Prostate gland (tissue), 2 donors: ENCODE measurements around the gene TRAPPC11. TPM values are rescaled to one million over a fixed set of nuclear protein-coding genes. Genes with fewer than 3 reads are reported as not detected.

Experiments
- DNase-seq: peaks from one replicate; pipeline ENCODE4 v3.0.0-alpha.2; 2019; ENCODE audit warnings: low spot score
- H3K27ac ChIP-seq, 2 donors: fragments of 200-600 bp; sonication (generic); 2 replicates each; pipeline ENCODE4 v1.5.1; 2017 to 2019
- H3K27me3 ChIP-seq: fragments of 200-600 bp; sonication (generic); replicated peaks from 2 replicates; pipeline ENCODE4 v1.5.1; 2019; ENCODE audit not compliant: insufficient read depth
- H3K36me3 ChIP-seq, 2 donors: fragments of 200-600 bp; sonication (generic); 1 replicate in 1 of 2; 2 replicates in 1 of 2; pipeline versions ENCODE4 v1.5.1 to v1.8.1; 2017 to 2019
- H3K4me1 ChIP-seq: fragments of 200-600 bp; sonication (generic); replicated peaks from 2 replicates; pipeline ENCODE4 v1.5.1; 2019
- H3K4me3 ChIP-seq, 2 donors: fragments of 200-600 bp; sonication (generic); 2 replicates each; pipeline ENCODE4 v1.5.1; 2017 to 2019
- H3K9me3 ChIP-seq: fragments of 200-600 bp; sonication (generic); 2 replicates; pipeline ENCODE4 v1.5.1; 2017
- CTCF ChIP-seq, 4 experiments: fragments of 200-600 bp in 2 of 4; fragments of 450-650 bp in 2 of 4; sonication (generic) in 2 of 4; IDR thresholded peaks; 1 replicate in 3 of 4; 2 replicates in 1 of 4; pipeline ENCODE4 v1.5.1; 2016 to 2019; ENCODE audit warnings: antibody characterized with exemption in 4 of 4, mild to moderate bottlenecking in 2 of 4, moderate library complexity in 2 of 4
- POLR2A ChIP-seq: fragments of 450-650 bp; IDR thresholded peaks from one replicate; pipeline ENCODE4 v1.6.1; 2016; ENCODE audit warnings: antibody characterized with exemption, mild to moderate bottlenecking
- POLR2AphosphoS5 ChIP-seq: sonication (generic); formaldehyde crosslinking; IDR thresholded peaks from one replicate; pipeline ENCODE4 v1.6.1; 2017; ENCODE audit warnings: antibody characterized with exemption
- WGBS: methylation state at CpG from one replicate; pipeline ENCODE4 v1.1.5; 2018; 5-methylcytosine and 5-hydroxymethylcytosine counted together
- intact Hi-C: fragments of 100-400 bp; cut with DNase I; formaldehyde crosslinking; loops from one replicate; pipeline ENCODE4 v1.14.2; 2022
- total RNA-seq, 2 donors: library from RNA; depleted of rRNA; stranded (reverse); fragments of >200 nt; gene quantifications; one replicate each; pipeline ENCODE4 v1.1.0, GENCODE V29; 2016

Gene TRAPPC11
- total RNA-seq, 2 donors from 2014 or later, result 27.6 to 34.5 TPM

GRCh38 chr4:183632689-183633088 lies 26.4 kb upstream of the TRAPPC11 start:
- H3K4me3 ChIP-seq, result no peak overlapping the region
- no peaks in the 10 kb centered on the region for H3K27me3 ChIP-seq
- no peaks in the 10 kb centered on the region for H3K4me1 ChIP-seq
- no peak for DNase-seq
- H3K36me3 ChIP-seq, result no peaks in the 10 kb centered on the region
- TF ChIP-seq POLR2A (no peak), POLR2AphosphoS5 (no peak), CTCF (IDR thresholded peaks at IDR 0.05) (no peak)
- H3K27ac ChIP-seq, result no peak overlapping the region
- H3K9me3 ChIP-seq, result no peaks in the 10 kb centered on the region
- 94% methylated on average over 12 of the region's 12 CpGs for WGBS
- intact Hi-C loops, result no loop called here

GRCh38 chr4:183633476-183634400 lies 25.4 kb upstream of the TRAPPC11 start:
- TF ChIP-seq POLR2AphosphoS5, result no peak
- Histone ChIP-seq H3K27ac (no peak overlapping the region), H3K4me1 (no peaks in the 10 kb centered on the region), H3K4me3 (no peak overlapping the region), H3K9me3 (no peaks in the 10 kb centered on the region), H3K36me3 (no peaks in the 10 kb centered on the region), H3K27me3 (no peaks in the 10 kb centered on the region)
- 79% methylated on average over 11 of the region's 11 CpGs for WGBS
- DNase-seq, result no peak
- intact Hi-C loops, result no loop called here

DNA sequence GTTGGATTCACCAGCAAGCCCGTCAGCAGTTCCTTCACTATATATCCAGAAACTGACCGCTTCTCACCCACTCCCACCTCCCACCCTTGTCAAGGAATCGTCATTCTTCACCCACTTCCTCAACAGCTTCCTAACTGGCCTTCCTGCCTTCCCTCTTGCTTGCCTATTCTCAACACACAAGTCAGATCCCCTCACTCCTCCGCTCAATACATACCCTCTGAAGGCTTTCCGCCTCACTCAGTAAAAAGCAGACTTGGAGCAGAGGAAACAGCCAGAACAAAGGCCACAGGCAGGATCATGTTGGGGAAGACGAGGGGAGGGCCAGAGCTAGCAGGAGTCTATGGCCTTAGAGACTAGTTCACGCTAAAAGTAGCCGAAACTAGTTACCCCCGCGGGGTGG lies 23.8 kb upstream of the TRAPPC11 start:
- H3K4me3 ChIP-seq, result no peak overlapping the region
- no peaks in the 10 kb centered on the region for H3K9me3 ChIP-seq
- TF ChIP-seq POLR2A (no peak), CTCF (IDR thresholded peaks at IDR 0.05) (no peak), POLR2AphosphoS5 (no peak)
- 86% methylated on average over 10 of the region's 10 CpGs for WGBS
- H3K27me3 ChIP-seq, result no peaks in the 10 kb centered on the region
- no peaks in the 10 kb centered on the region for H3K4me1 ChIP-seq
- no peak for DNase-seq
- H3K36me3 ChIP-seq, result no peaks in the 10 kb centered on the region
- intact Hi-C loops, result no loop called here
- H3K27ac ChIP-seq, result no peak overlapping the region

DNA sequence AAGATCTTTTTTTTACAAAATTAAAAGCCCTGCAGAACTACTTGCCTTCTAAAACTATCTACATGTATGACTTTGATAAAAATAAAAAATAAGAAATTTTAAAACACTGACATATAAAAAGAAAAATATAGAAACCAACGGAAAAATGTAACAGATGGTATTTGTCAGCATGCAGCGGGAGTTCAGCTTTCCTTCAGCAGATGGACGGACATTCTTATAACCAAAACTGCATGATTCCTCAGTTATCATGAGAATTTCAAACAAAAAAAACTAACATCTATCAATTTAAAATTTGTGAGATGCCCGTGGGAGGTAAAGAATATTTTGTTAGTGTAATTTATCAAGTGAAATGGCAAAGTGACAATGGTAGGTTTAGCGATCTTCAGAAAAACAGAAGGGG lies 23.4 kb upstream of the TRAPPC11 start:
- DNase-seq, result no peak
- H3K4me1 ChIP-seq, result no peaks in the 10 kb centered on the region
- H3K36me3 ChIP-seq, result no peaks in the 10 kb centered on the region
- TF ChIP-seq CTCF (IDR thresholded peaks at IDR 0.05), result no peak
- H3K27ac ChIP-seq, result peak overlapping the region in 1 of 2 donors; percentile 67
- H3K4me3 ChIP-seq, result no peak overlapping the region
- no peaks in the 10 kb centered on the region for H3K9me3 ChIP-seq
- WGBS, result 90% methylated on average over 5 of the region's 5 CpGs
- intact Hi-C loops, result no loop called here
- no peaks in the 10 kb centered on the region for H3K27me3 ChIP-seq

DNA sequence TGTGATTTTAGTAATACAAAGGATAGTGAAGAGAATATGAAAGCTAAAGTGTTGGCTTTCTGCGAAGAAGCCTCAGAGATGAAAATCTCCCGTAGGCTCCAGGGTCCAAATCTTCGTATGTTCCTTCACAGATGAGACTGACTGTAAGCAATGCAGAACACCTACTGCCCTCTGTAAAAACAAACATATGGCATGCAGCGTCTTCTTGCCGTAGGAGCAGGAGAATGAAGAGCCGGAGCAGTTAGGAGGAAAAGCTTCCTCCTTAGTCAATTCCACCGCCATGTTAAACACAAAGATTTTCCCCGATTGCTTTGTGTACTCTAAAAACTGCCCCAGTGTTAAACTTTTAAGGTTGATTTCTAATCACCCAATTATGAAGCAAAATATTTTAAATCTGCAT lies 22.6 kb upstream of the TRAPPC11 start:
- Histone ChIP-seq H3K27me3 (no peaks in the 10 kb centered on the region), H3K4me3 (peak overlapping the region; percentile 10 to 25), H3K4me1 (no peaks in the 10 kb centered on the region), H3K9me3 (no peaks in the 10 kb centered on the region), H3K36me3 (no peaks in the 10 kb centered on the region), H3K27ac (peak overlapping the region; percentile 67 to 72)
- WGBS, result 32% methylated on average over 8 of the region's 8 CpGs
- intact Hi-C loops, result no loop called here
- peak; percentile 40 for DNase-seq
- TF ChIP-seq POLR2A, result no peak
- peak in 2 of 4 experiments; percentile 8 to 26 for TF ChIP-seq CTCF (IDR thresholded peaks at IDR 0.05)
- peak; percentile 54 for TF ChIP-seq POLR2AphosphoS5
